Raji (cell line): ENCODE measurements around the gene ATXN1.

Experiments
- POLR2A ChIP-seq: IDR thresholded peaks from 2 replicates; pipeline ENCODE4 v1.6.1; 2011; ENCODE audit warnings: low read depth, low read length, control low read depth; ENCODE audit not compliant: insufficient read depth

Gene ATXN1

GRCh38 chr6:16320533-16321340 lies 440.5 kb downstream of the ATXN1 start:
- TF ChIP-seq POLR2A: no peak

DNA sequence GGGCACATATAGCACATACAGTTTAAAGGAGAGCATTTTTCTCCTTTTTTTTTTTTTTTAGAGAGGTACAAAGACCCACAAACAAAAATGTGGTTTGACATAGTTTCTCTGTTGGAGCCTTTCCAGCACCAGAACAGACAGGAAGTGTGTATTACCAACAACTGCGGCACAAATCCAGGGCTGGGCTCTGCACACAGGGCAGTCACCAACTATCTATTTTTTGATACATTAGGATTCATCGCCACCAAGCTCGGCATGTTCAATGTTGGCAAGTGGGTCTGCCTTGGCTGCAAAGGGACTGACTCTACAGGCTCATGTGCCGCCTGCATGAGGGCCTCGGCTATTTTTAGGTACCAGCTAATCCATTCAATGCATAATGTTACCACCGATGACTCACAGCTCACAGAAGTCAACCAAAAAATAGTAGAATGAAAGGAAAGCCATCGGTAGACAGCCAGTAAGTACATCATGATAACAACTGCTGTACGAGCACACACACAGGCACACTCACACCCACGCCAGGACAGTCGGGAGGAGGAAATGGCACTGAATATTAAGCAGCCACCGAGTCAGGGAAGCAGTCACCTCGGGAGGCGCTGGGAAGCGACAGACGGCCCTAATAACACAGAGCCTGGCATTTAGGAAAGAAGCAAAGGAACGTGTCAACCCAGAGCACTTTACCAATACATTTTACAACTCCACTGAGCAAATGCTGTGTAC lies 441.3 kb downstream of the ATXN1 start:
- TF ChIP-seq POLR2A: no peak

DNA sequence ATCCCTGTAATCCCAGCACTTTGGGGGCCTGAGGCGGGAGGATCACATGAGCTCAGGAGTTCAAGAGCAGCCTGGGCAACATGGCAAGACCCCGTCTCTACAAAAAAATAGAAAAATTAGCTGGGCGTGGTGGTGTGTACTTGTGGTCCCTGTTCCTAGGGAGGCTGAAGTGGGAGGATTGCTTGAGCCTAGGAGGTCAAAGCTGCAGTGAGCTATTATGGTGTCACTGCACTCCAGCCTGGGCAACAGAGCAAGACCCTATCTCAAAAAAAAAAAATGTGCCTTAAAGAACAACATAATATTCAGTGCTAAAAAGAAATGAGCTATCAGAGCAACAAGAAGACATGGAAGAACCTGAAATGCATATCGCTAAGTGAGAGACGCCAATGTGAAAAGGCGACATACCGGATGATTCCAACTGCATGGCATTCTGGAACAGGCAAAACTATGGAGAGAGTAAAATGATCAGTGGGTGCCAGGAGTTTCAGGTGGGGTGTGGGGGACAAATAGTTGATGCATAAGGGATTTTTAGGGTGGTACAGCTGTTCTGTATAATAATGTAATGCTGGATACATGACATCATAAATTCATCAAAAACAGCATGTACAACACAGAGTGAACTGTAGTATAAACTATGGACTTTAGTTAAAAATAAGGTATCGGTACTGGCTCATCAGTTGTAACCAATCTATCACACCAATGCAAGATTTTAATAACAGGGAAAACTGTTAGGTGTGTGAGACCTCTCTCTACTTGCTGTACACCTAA lies 442.1 kb downstream of the ATXN1 start:
- no peak for TF ChIP-seq POLR2A

- TF ChIP-seq POLR2A: no peak
Observed at GRCh38 chr6:16318538-16318937, 442.7 kb downstream of the ATXN1 start.

DNA sequence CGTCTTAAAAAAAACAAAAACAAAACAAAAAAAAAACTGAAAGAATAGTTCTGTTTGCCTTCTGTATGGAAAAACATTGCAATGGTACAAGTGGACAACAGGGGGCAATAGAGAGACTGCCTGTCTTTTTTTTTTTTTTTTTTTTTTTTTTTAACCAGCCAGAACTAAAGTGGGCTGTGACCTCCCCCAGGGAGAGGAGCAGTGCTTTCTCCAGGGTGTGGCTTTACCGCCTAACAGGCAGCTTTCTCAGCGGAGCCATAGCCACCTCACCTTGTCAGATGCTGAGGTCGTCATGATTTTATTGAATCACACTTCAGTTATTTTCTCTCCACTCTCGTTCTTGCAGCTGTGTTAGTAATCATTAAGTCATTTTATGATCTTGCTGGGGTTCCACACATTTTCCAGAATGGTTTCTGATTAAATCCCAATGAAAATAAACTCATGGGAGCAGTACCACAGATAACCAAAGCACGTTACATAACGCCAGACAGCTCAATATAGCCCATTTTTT lies 444.5 kb downstream of the ATXN1 start:
- TF ChIP-seq POLR2A: no peak

GRCh38 chr6:16314296-16314695 lies 447.0 kb downstream of the ATXN1 start:
- TF ChIP-seq POLR2A: no peak

GRCh38 chr6:16313732-16314131 lies 447.5 kb downstream of the ATXN1 start:
- no peak for TF ChIP-seq POLR2A

DNA sequence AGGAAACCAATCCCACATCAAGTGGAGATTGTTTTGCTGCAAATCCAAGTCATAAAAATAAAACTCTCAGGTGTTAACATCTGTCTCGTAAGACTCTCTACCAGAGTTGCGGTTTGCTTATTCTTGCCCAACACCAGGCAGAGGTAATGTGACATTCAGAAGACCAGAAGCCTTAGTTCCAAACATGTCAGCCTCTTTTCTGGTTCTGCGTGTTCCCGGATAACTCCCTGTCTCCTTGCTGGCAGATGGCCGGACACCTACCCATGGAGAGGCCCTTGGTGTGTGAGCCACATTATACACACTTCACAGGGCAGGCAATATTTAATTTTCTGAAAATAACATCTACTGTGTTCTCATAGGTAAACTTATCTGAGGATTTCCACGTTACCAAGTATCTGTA lies 449.5 kb downstream of the ATXN1 start:
- no peak for TF ChIP-seq POLR2A

DNA sequence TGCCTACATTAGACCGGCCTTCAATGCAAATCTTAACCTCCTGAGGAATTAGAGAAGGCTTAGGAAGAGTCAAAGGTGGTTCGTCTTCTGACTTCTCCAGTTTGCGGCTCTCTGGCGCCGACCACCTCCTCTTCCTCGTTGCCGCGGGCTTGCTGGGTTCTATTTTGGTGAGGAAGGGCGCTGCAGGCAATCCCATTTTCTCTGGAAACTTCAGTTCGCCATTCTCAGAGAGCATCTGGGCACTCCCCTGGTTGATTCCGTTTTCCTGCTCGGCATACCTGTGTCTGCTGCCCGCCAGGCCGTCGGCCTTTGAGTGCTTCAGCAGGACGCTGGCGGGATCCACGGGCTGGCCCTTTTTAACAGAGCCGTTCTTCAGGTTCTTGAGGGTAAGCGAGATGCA lies 454.9 kb downstream of the ATXN1 start:
- no peak for TF ChIP-seq POLR2A

- TF ChIP-seq POLR2A: no peak
Observed at GRCh38 chr6:16305788-16306187, 455.5 kb downstream of the ATXN1 start.

- TF ChIP-seq POLR2A: no peak
Observed at GRCh38 chr6:16305246-16305725, 456.0 kb downstream of the ATXN1 start.

DNA sequence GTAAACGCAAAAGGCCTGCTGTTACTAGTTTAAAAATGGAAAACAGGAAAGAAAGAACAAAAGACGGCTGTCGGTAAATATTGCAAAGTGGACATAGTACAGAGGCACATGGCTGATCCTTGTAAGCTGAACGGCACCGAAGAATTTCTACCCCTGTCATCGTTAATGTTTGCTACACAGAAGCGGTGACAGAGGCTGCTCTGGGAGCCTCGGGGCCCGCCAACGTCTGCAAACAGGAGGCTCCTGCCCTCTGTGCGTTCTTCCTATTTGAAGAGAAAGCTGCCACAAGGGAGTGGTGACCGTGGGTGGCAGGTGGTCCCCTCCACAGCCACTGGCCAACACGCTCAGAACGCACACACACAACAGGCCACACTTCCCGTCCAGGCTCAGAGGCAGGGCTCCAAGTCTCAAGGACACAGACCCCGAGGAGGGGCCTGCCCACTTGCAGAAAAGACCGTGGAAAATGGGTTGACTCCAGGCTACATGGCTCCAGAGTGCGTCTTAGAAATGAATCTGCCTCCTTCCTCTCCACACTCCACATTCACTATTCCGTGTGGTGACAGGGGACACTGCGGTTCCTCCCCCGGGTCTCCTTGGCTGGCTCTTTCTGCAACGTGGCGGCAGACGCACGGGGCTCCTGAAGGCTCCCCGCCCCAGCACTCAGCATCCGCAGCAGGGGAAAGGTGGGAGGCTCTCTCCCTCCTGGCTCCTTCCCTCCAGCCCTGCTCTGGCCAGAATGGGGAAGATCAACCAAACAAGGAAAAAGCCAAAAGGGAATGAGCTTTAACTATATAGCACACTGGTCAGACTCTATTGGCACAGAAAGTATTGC lies 458.3 kb downstream of the ATXN1 start:
- no peak for TF ChIP-seq POLR2A

DNA sequence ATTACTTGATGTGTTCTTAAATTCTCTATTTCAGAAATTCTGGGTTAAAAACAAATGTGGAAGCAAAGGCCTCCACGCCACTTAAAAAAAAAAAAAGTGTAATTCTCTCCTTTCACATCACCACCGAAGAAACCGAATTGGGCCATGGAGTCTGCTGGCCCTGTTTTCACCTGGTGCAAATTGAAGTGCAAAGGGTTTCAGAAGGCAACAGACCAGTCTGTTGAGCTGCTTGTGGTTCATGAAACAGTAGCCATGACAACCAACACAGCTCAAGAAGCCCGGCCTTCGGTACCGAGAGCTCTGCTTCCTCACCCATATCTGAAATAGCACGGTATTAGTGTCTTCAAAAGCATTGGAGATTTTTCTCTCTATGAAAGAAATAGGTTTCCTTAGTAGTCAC lies 459.7 kb downstream of the ATXN1 start:
- no peak for TF ChIP-seq POLR2A

- no peak for TF ChIP-seq POLR2A
Observed at GRCh38 chr6:16299861-16300260, 461.4 kb downstream of the ATXN1 start.
